MCF 10A (cell line): ENCODE results near the gene TMSB15C. TPM values are rescaled to one million over a fixed set of nuclear protein-coding genes. Genes with fewer than 3 reads are reported as not detected.
"Not testable (repeated sequence)": the region's sequence is repeated elsewhere in the genome, so short reads cannot be mapped to it uniquely, and the experiment has no call there.

ENCODE experiments used
- BruUV-seq: library from RNA; stranded (reverse); fragments of 400-500 nt; replicated peaks from 2 replicates; lab custom pipeline; 2021; lab: Mats Ljungman, UMichigan
- CTCF ChIA-PET: fragments of 300-600 bp; sonication (Branson Sonifier 250); formaldehyde crosslinking; extraction: SDS; loops from one replicate; lab custom pipeline; 2021; ENCODE audit warnings: antibody characterized with exemption, inconsistent platforms; lab: Yijun Ruan, JAX
- POLR2A ChIA-PET: fragments of 300-600, 350-650 bp; sonication (Branson Sonifier 250); formaldehyde crosslinking; extraction: SDS; loops from one replicate; lab custom pipeline; 2020; ENCODE audit warnings: antibody characterized with exemption, inconsistent platforms; lab: Yijun Ruan, JAX
- DNase-seq: peaks from one replicate; pipeline ENCODE4 v3.0.0-alpha.2; 2018; ENCODE audit not compliant: unreplicated experiment
- H3K27ac Mint-ChIP-seq: one replicate; pipeline ENCODE4 v1.8.0; 2022; ENCODE audit warnings: mild to moderate bottlenecking, low read depth, mixed read lengths; ENCODE audit not compliant: unreplicated experiment
- H3K27me3 Mint-ChIP-seq: one replicate; pipeline ENCODE4 v1.8.0; 2022; ENCODE audit warnings: mixed read lengths; ENCODE audit not compliant: insufficient read depth, unreplicated experiment
- H3K36me3 Mint-ChIP-seq: one replicate; pipeline ENCODE4 v1.8.0; 2022; ENCODE audit warnings: mild to moderate bottlenecking, moderate library complexity, mixed read lengths; ENCODE audit not compliant: insufficient read depth, unreplicated experiment
- H3K4me1 Mint-ChIP-seq: one replicate; pipeline ENCODE4 v1.8.0; 2022; ENCODE audit warnings: mixed read lengths; ENCODE audit not compliant: insufficient read depth, unreplicated experiment
- H3K4me3 Mint-ChIP-seq: one replicate; pipeline ENCODE4 v1.8.0; 2022; ENCODE audit warnings: mild to moderate bottlenecking, moderate library complexity, mixed read lengths; ENCODE audit not compliant: unreplicated experiment
- H3K9me3 Mint-ChIP-seq: one replicate; pipeline ENCODE4 v1.8.0; 2022; ENCODE audit warnings: mixed read lengths; ENCODE audit not compliant: unreplicated experiment
- intact Hi-C: fragments of 100-400 bp; cut with micrococcal nuclease; formaldehyde crosslinking; loops from 2 replicates; pipeline ENCODE4 v1.14.1; 2022
- total RNA-seq: library from RNA; stranded (reverse); gene quantifications from 2 replicates; pipeline ENCODE4 v1.2.3, GENCODE V29; 2022
- TF ChIP-seq, protein P1 (sequence below): fragments of 200-600 bp; IDR thresholded peaks from one replicate; pipeline ENCODE4 v1.8.0; 2022; ENCODE audit warnings: antibody characterized with exemption, mild to moderate bottlenecking; ENCODE audit not compliant: unreplicated experiment

The TMSB15C gene
- total RNA-seq, 1 experiment from 2014 or later: 1.3 TPM

GRCh38 chrX:104085919-104086318 lies 9.9 kb upstream of the TMSB15C start:
- Mint-ChIP-seq H3K27ac (no peak overlapping the region), H3K9me3 (no peaks in the 10 kb centered on the region), H3K27me3 (peaks cover 11% of the 10 kb centered on the region), H3K36me3 (no peaks in the 10 kb centered on the region), H3K4me3 (no peak overlapping the region), H3K4me1 (no peaks in the 10 kb centered on the region)
- TF ChIP-seq, protein P1, sequence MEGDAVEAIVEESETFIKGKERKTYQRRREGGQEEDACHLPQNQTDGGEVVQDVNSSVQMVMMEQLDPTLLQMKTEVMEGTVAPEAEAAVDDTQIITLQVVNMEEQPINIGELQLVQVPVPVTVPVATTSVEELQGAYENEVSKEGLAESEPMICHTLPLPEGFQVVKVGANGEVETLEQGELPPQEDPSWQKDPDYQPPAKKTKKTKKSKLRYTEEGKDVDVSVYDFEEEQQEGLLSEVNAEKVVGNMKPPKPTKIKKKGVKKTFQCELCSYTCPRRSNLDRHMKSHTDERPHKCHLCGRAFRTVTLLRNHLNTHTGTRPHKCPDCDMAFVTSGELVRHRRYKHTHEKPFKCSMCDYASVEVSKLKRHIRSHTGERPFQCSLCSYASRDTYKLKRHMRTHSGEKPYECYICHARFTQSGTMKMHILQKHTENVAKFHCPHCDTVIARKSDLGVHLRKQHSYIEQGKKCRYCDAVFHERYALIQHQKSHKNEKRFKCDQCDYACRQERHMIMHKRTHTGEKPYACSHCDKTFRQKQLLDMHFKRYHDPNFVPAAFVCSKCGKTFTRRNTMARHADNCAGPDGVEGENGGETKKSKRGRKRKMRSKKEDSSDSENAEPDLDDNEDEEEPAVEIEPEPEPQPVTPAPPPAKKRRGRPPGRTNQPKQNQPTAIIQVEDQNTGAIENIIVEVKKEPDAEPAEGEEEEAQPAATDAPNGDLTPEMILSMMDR: no peak
- no peak for DNase-seq
- ChIA-PET POLR2A (no interaction called here), CTCF (interaction anchor here (0.6 to 2.6 kb wide), 2 partner anchors 13 to 140 kb away, joined by 3 to 6 read pairs; no protein-coding TSS in a partner anchor)
- BruUV-seq: no TSS peak
- intact Hi-C loops: no loop called here

GRCh38 chrX:104085477-104085876 lies 9.4 kb upstream of the TMSB15C start:
- intact Hi-C loops: no loop called here
- POLR2A ChIA-PET: no interaction called here
- Mint-ChIP-seq H3K27ac (no peak overlapping the region), H3K9me3 (no peaks in the 10 kb centered on the region), H3K27me3 (peaks cover 11% of the 10 kb centered on the region), H3K4me1 (no peaks in the 10 kb centered on the region), H3K4me3 (no peak overlapping the region), H3K36me3 (no peaks in the 10 kb centered on the region)
- no peak for DNase-seq
- BruUV-seq: no TSS peak
- TF ChIP-seq, protein P1: no peak
- CTCF ChIA-PET: interaction anchor here (2.6 kb wide), 1 partner anchor 13 kb away, joined by 6 read pairs; no protein-coding TSS in a partner anchor

DNA sequence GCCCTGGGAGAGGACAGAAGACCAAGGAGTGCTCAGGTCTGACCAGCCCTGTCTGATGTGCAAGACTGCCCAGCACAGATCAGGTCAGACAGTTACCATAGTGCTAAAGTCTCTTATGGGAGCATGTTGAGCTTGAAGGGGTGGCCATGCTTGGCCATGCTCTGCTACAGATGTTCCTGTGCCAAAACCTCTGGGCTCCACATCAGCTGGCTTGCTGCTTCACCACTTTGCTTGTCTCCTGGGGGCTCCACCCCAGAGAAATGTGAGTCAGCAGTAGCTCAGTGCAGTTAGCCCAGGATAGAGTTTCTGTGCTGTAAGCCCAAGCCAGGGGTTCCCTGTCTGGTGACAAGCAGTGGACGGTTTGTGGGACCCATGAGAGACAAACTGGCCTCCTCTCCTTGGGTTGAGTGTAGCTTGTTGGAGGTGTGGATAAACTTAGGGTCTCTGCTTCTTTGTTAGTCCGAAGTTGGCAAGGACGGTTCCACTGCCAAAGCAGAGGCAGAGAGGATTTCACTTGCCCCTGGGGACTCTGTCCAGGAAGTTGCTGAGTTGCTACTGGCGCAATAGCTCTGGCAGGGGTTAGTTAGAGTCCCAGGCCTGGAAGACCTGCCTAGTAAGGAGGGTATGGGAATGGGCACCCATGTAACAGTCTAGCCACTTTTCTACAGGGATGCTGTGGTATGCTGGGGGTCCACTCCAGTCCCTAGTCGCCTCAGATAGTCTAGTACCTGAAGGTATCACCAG lies 8.7 kb upstream of the TMSB15C start:
- no TSS peak for BruUV-seq
- H3K4me3 Mint-ChIP-seq: no peak overlapping the region
- DNase-seq: no peak
- peaks cover 11% of the 10 kb centered on the region for H3K27me3 Mint-ChIP-seq
- CTCF ChIA-PET: interaction anchor here (1.5 to 2.6 kb wide), 2 partner anchors 14 to 52 kb away, joined by 3 to 6 read pairs; no protein-coding TSS in a partner anchor
- no peaks in the 10 kb centered on the region for H3K36me3 Mint-ChIP-seq
- POLR2A ChIA-PET: no interaction called here
- H3K4me1 Mint-ChIP-seq: no peaks in the 10 kb centered on the region
- H3K27ac Mint-ChIP-seq: no peak overlapping the region
- intact Hi-C loops: no loop called here
- H3K9me3 Mint-ChIP-seq: no peaks in the 10 kb centered on the region
- TF ChIP-seq, protein P1: no peak

- ChIA-PET POLR2A (no interaction called here), CTCF (interaction anchor here (1.5 to 2.6 kb wide), 2 partner anchors 15 to 52 kb away, joined by 3 to 6 read pairs; no protein-coding TSS in a partner anchor)
- no TSS peak for BruUV-seq
- Mint-ChIP-seq H3K36me3 (no peaks in the 10 kb centered on the region), H3K4me3 (no peak overlapping the region), H3K27me3 (peaks cover 11% of the 10 kb centered on the region), H3K4me1 (no peaks in the 10 kb centered on the region), H3K9me3 (no peaks in the 10 kb centered on the region), H3K27ac (no peak overlapping the region)
- DNase-seq: no peak
- TF ChIP-seq, protein P1: no peak
- intact Hi-C loops: no loop called here
Observed at GRCh38 chrX:104084063-104084462, 8.0 kb upstream of the TMSB15C start.

- H3K4me1 Mint-ChIP-seq, BruUV-seq, DNase-seq, H3K27me3 Mint-ChIP-seq, CTCF ChIA-PET, H3K9me3 Mint-ChIP-seq, H3K4me3 Mint-ChIP-seq, H3K27ac Mint-ChIP-seq, H3K36me3 Mint-ChIP-seq, intact Hi-C loops, POLR2A ChIA-PET: not testable (repeated sequence)
Observed at GRCh38 chrX:104077854-104078253, 1.8 kb upstream of the TMSB15C start.

GRCh38 chrX:104062636-104063035 lies 13.4 kb downstream of the TMSB15C start:
- CTCF ChIA-PET: not testable (repeated sequence)

More at GRCh38 chrX:104062636-104063035, 13.4 kb downstream of the TMSB15C start:
- H3K36me3 Mint-ChIP-seq, POLR2A ChIA-PET, H3K27me3 Mint-ChIP-seq, DNase-seq, H3K27ac Mint-ChIP-seq, BruUV-seq, H3K4me3 Mint-ChIP-seq, intact Hi-C loops, H3K4me1 Mint-ChIP-seq, H3K9me3 Mint-ChIP-seq: not testable (repeated sequence)
